Mesendoderm (in vitro differentiated cells): ENCODE measurements around the gene PAM.

Source experiments
- DNase-seq: peaks from one replicate; pipeline ENCODE4 v3.0.0; 2013
- H2AK5ac ChIP-seq: 2 replicates; pipeline ENCODE4 v1.6.1; 2013; ENCODE audit warnings: low read length, inconsistent platforms
- H2BK120ac ChIP-seq: 2 replicates; pipeline ENCODE4 v1.6.1; 2013; ENCODE audit warnings: low read depth, mild to moderate bottlenecking, low read length, moderate library complexity, mixed read lengths
- H2BK15ac ChIP-seq: replicated peaks from 2 replicates; pipeline ENCODE4 v1.6.1; 2013; ENCODE audit warnings: low read depth, mild to moderate bottlenecking, moderate library complexity
- H2BK5ac ChIP-seq: 2 replicates; pipeline ENCODE4 v1.6.1; 2013; ENCODE audit warnings: low read length, inconsistent platforms
- H3K18ac ChIP-seq: 2 replicates; pipeline ENCODE4 v1.6.1; 2013; ENCODE audit warnings: mild to moderate bottlenecking, low read length, mixed read lengths
- H3K23ac ChIP-seq: one replicate; pipeline ENCODE4 v1.6.1; 2013; ENCODE audit warnings: low read length
- H3K27ac ChIP-seq: 2 replicates; pipeline ENCODE4 v1.5.1; 2013; ENCODE audit warnings: low read depth, mild to moderate bottlenecking, inconsistent platforms, low read length, moderate library complexity
- H3K27me3 ChIP-seq: 2 replicates; pipeline ENCODE4 v1.6.1; 2013; ENCODE audit warnings: low read length, control low read depth, mild to moderate bottlenecking, inconsistent platforms; ENCODE audit not compliant: insufficient read depth, poor library complexity
- H3K36me3 ChIP-seq: 2 replicates; pipeline ENCODE4 v1.6.1; 2013; ENCODE audit warnings: low read length, inconsistent platforms; ENCODE audit not compliant: control insufficient read depth, insufficient read depth
- H3K4ac ChIP-seq: one replicate; pipeline ENCODE4 v1.6.1; 2013; ENCODE audit warnings: low read depth, mild to moderate bottlenecking, low read length, moderate library complexity
- H3K4me1 ChIP-seq: 2 replicates; pipeline ENCODE4 v1.6.1; 2013; ENCODE audit warnings: low read depth, low read length, inconsistent platforms; ENCODE audit not compliant: control insufficient read depth
- H3K4me2 ChIP-seq: 2 replicates; pipeline ENCODE4 v1.6.1; 2013; ENCODE audit warnings: low read length
- H3K4me3 ChIP-seq: 2 replicates; pipeline ENCODE4 v1.5.1; 2013; ENCODE audit warnings: mild to moderate bottlenecking, low read length
- H3K56ac ChIP-seq: one replicate; pipeline ENCODE4 v1.6.1; 2013; ENCODE audit warnings: low read length
- H3K79me1 ChIP-seq: 2 replicates; pipeline ENCODE4 v1.6.1; 2013; ENCODE audit warnings: low read length, inconsistent platforms
- H3K79me2 ChIP-seq: 2 replicates; pipeline ENCODE4 v1.6.1; 2013; ENCODE audit warnings: mild to moderate bottlenecking, low read length; ENCODE audit not compliant: control insufficient read depth, insufficient read depth
- H3K9ac ChIP-seq: 2 replicates; pipeline ENCODE4 v1.6.1; 2013; ENCODE audit warnings: low read length, inconsistent platforms
- H4K5ac ChIP-seq: one replicate; pipeline ENCODE4 v1.6.1; 2013; ENCODE audit warnings: low read length
- H4K8ac ChIP-seq: one replicate; pipeline ENCODE4 v1.6.1; 2013; ENCODE audit warnings: low read depth, mild to moderate bottlenecking, control low read depth, low read length, moderate library complexity
- WGBS: extraction: QIAGEN DNeasy Blood & Tissue Kit; methylation state at CpG from one replicate; pipeline ENCODE4 v1.1.7; 2013; ENCODE audit warnings: low lambda C conversion rate, missing lambda C conversion rate; ENCODE audit not compliant: insufficient coverage; ENCODE audit errors: extremely low coverage; 5-methylcytosine and 5-hydroxymethylcytosine counted together

The PAM gene

DNA sequence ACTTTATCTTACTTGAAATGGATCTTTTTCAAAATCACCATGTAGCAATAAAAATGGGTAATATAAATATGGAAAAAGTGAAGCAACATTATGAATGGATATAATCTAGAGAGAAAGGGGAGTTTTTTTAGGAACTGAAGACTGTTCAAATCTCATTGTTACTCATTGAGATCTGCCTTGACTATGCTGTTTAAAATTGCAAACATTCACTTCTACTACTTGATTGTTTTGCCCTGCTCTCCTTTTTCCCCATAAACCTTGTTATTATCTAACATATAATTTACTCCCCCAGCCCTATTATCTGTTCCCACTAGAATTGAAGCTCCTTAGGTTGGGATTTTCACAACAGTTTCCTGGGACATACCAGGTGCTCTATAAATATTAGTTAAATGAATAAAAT lies 22.0 kb downstream of the PAM start:
- Histone ChIP-seq H4K8ac (no peak overlapping the region), H3K27me3 (no peaks in the 10 kb centered on the region), H2BK120ac (no peak overlapping the region), H3K36me3 (no peaks in the 10 kb centered on the region), H2AK5ac (no peak overlapping the region), H3K9ac (no peak overlapping the region), H3K79me1 (no peaks in the 10 kb centered on the region), H2BK5ac (no peak overlapping the region), H3K4me1 (no peaks in the 10 kb centered on the region), H3K79me2 (no peaks in the 10 kb centered on the region), H3K23ac (no peak overlapping the region), H2BK15ac (no peak overlapping the region), H3K4me2 (no peak overlapping the region), H3K56ac (no peak overlapping the region), H3K4me3 (no peak overlapping the region), H3K27ac (no peak overlapping the region), H3K18ac (no peak overlapping the region), H3K4ac (no peak overlapping the region), H4K5ac (no peak overlapping the region)
- no peak for DNase-seq

DNA sequence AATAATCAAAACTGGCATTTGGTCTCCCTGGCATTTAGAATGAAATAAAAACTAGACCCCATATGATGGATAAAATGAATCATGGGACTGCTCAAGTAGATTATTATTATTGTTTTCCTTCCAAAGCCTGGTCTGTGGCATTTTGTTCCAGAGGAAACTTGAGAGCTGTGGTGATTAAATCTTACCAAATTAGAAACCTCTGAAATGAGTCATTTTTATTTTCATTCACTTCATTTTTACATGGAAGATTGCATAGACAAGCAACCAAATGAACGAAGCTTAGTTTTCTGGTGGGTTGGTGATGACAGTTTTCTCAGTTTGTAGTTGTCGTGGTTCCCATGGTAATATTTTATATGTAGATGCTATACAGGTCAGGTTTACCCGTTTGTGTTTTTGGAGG lies 23.4 kb downstream of the PAM start:
- no peaks in the 10 kb centered on the region for H3K79me1 ChIP-seq
- H3K27ac ChIP-seq: no peak overlapping the region

DNA sequence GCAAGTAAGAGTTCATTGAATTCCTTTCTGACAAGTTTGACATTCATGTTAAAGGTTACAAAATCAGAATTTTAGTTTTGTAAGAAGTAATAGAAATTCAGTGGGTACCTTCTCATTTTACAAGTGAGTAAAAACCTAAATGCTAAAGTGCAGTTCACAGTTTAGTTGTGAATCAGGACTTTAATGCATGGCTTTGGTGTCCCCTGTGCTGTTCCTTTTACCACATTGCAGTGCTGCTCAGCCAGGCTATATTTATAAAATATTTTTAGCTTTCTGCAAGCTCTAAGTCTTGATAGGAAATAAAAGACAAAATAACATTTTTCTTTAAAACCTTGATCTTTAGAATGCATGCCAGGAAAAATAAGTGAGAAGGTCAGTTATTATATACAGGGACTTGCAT lies 26.3 kb downstream of the PAM start:
- H3K4me1 ChIP-seq: no peaks in the 10 kb centered on the region
- H2BK15ac ChIP-seq: no peak overlapping the region
- H3K4me3 ChIP-seq: no peak overlapping the region
- H3K9ac ChIP-seq: no peak overlapping the region
- H2AK5ac ChIP-seq: no peak overlapping the region
- H3K79me1 ChIP-seq: no peaks in the 10 kb centered on the region
- no peaks in the 10 kb centered on the region for H3K36me3 ChIP-seq
- H2BK5ac ChIP-seq: no peak overlapping the region
- H3K27ac ChIP-seq: no peak overlapping the region
- H3K23ac ChIP-seq: no peak overlapping the region
- H3K4ac ChIP-seq: no peak overlapping the region
- no peak overlapping the region for H4K5ac ChIP-seq
- no peak overlapping the region for H3K4me2 ChIP-seq
- DNase-seq: no peak
- no peak overlapping the region for H3K56ac ChIP-seq
- H3K27me3 ChIP-seq: no peaks in the 10 kb centered on the region
- no peak overlapping the region for H4K8ac ChIP-seq
- H3K79me2 ChIP-seq: no peaks in the 10 kb centered on the region
- H2BK120ac ChIP-seq: no peak overlapping the region
- H3K18ac ChIP-seq: no peak overlapping the region

More for the DNA sequence above, 23.4 kb downstream of the PAM start:
- Histone ChIP-seq H3K4me1 (no peaks in the 10 kb centered on the region), H3K4me2 (no peak overlapping the region), H3K9ac (no peak overlapping the region), H3K4ac (no peak overlapping the region), H3K18ac (no peak overlapping the region), H2AK5ac (no peak overlapping the region), H3K56ac (no peak overlapping the region), H3K23ac (no peak overlapping the region), H4K8ac (no peak overlapping the region), H3K79me2 (no peaks in the 10 kb centered on the region), H3K36me3 (no peaks in the 10 kb centered on the region), H2BK15ac (no peak overlapping the region), H3K4me3 (no peak overlapping the region), H2BK120ac (no peak overlapping the region), H3K27me3 (no peaks in the 10 kb centered on the region), H4K5ac (no peak overlapping the region), H2BK5ac (no peak overlapping the region)
- WGBS: no CpG with 5 or more reads among the region's 3 CpGs
- DNase-seq: no peak

DNA sequence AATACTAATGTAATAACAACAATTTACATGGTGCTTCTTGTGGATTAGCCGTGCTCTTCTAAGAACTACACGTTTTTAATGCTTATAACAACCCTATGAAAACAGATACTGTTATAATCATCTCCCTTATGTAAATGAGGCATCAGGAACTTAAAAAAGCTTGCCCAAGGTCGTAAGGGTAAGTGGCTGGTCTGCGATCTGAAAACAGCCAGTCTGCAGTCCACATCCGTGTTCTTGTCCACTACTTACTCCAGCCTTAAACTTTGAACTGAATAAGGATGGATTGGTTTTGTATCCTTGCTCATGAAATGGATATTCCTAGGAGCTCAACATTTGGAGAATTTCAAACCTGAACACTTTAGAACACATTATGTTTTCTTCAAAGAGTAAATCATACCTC lies 26.7 kb downstream of the PAM start:
- no CpG with 5 or more reads among the region's 5 CpGs for WGBS
- H4K8ac ChIP-seq: no peak overlapping the region
- no peak overlapping the region for H3K56ac ChIP-seq
- no peak overlapping the region for H2BK120ac ChIP-seq
- H3K79me1 ChIP-seq: no peaks in the 10 kb centered on the region
- no peak overlapping the region for H3K23ac ChIP-seq
- H3K79me2 ChIP-seq: no peaks in the 10 kb centered on the region
- H3K27ac ChIP-seq: no peak overlapping the region
- H3K18ac ChIP-seq: no peak overlapping the region
- no peaks in the 10 kb centered on the region for H3K27me3 ChIP-seq
- H3K4me3 ChIP-seq: no peak overlapping the region
- no peaks in the 10 kb centered on the region for H3K4me1 ChIP-seq
- H2BK15ac ChIP-seq: no peak overlapping the region
- DNase-seq: no peak
- H3K4ac ChIP-seq: no peak overlapping the region
- H2AK5ac ChIP-seq: no peak overlapping the region
- H3K36me3 ChIP-seq: no peaks in the 10 kb centered on the region
- H4K5ac ChIP-seq: no peak overlapping the region
- H3K9ac ChIP-seq: no peak overlapping the region
- H3K4me2 ChIP-seq: no peak overlapping the region
- no peak overlapping the region for H2BK5ac ChIP-seq

DNA sequence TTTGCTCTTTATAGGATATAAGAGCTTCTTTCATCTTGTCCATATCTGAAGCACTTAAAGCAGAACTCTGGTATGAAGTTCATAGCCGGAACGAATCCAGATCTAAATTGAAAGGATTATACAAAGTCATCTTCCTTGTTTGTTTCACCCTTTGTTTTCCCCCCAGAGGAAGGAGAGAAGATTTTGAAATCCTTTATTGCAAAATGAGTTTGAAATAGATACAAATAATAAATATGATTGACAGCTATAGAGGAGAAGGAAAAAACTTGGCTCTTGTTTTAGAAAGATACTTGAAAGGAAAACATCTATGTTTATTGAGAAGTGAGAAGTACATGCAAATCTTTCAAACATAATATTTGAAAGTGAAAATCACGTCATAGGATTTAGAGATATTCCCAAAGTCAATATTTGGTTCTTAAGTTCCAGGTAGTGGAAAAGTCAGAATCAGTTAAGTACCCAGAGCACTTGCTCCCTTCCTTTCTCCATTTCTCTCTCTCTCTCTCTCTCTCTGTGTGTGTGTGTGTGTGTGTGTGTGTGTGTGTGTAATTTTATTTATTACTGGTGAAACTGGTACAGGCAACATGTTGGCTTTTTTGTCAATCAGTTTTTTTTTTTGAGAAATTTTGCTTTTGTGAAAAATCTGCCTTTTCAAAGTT lies 27.2 kb downstream of the PAM start:
- no peak overlapping the region for H4K5ac ChIP-seq
- H2BK120ac ChIP-seq: no peak overlapping the region
- no peaks in the 10 kb centered on the region for H3K27me3 ChIP-seq
- H2BK5ac ChIP-seq: no peak overlapping the region
- WGBS: no CpG with 5 or more reads among the region's 3 CpGs
- H3K4me3 ChIP-seq: no peak overlapping the region
- H3K4me2 ChIP-seq: no peak overlapping the region
- H3K79me2 ChIP-seq: no peaks in the 10 kb centered on the region
- H3K18ac ChIP-seq: no peak overlapping the region
- H3K79me1 ChIP-seq: no peaks in the 10 kb centered on the region
- no peak overlapping the region for H3K56ac ChIP-seq
- H3K23ac ChIP-seq: no peak overlapping the region
- H3K9ac ChIP-seq: no peak overlapping the region
- no peak overlapping the region for H3K4ac ChIP-seq
- no peaks in the 10 kb centered on the region for H3K36me3 ChIP-seq
- H2BK15ac ChIP-seq: no peak overlapping the region
- no peak overlapping the region for H2AK5ac ChIP-seq
- H4K8ac ChIP-seq: no peak overlapping the region
- no peak for DNase-seq
- H3K27ac ChIP-seq: no peak overlapping the region
- H3K4me1 ChIP-seq: no peaks in the 10 kb centered on the region

DNA sequence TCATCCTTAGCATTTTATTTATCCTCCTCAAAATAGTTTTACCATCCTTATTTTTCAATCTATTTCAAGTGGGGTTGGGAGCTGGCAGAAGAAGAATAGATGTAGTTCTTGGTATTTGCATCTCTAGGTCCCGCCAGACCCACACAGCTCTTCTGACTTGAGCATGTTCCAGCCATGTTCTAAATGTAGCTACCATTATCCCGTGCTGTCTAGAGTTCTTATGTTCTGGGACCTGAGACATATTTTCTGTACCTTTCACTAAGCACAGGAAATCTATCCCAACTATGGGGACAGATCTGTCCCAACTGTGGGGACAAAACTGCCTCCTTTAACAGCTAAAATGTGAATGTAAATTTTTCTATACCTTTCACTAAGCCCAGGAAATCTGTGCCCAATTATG lies 32.0 kb downstream of the PAM start:
- WGBS: no CpG with 5 or more reads among the region's 2 CpGs
- H3K79me1 ChIP-seq: no peaks in the 10 kb centered on the region
- H3K36me3 ChIP-seq: no peaks in the 10 kb centered on the region
- H3K23ac ChIP-seq: no peak overlapping the region
- H2BK5ac ChIP-seq: no peak overlapping the region
- no peaks in the 10 kb centered on the region for H3K27me3 ChIP-seq
- H4K8ac ChIP-seq: no peak overlapping the region
- H3K18ac ChIP-seq: no peak overlapping the region
- no peaks in the 10 kb centered on the region for H3K4me1 ChIP-seq
- H3K27ac ChIP-seq: no peak overlapping the region
- H3K4me2 ChIP-seq: no peak overlapping the region
- no peak for DNase-seq
- no peak overlapping the region for H3K4ac ChIP-seq
- H2AK5ac ChIP-seq: no peak overlapping the region
- no peak overlapping the region for H3K56ac ChIP-seq
- H4K5ac ChIP-seq: no peak overlapping the region
- H3K79me2 ChIP-seq: no peaks in the 10 kb centered on the region
- no peak overlapping the region for H3K9ac ChIP-seq
- no peak overlapping the region for H2BK15ac ChIP-seq
- no peak overlapping the region for H2BK120ac ChIP-seq
- no peak overlapping the region for H3K4me3 ChIP-seq
